DND-41 (cell line): ENCODE measurements around the gene RNASEL.

Source experiments
- ATAC-seq: fragments of 200-7000 bp; cut with Tn5 transposase; 3 replicates; pipeline ENCODE4 v1.9.1; 2021; ENCODE audit warnings: low read depth; ENCODE audit not compliant: insufficient read depth
- DNase-seq: peaks from one replicate; pipeline ENCODE4 v3.0.0-alpha.2; 2020
- H2AFZ ChIP-seq: 2 replicates; pipeline ENCODE4 v1.6.0; 2012; ENCODE audit warnings: low read depth, low read length
- H3K27ac ChIP-seq: 2 replicates; pipeline ENCODE4 v1.5.1; 2012; ENCODE audit warnings: low read length, inconsistent platforms
- H3K27me3 ChIP-seq: fragments of 200-600 bp; sonication (generic); 2 replicates; pipeline ENCODE4 v1.6.0; 2012; ENCODE audit warnings: low read length, mild to moderate bottlenecking, inconsistent platforms; ENCODE audit not compliant: insufficient read depth, poor library complexity
- H3K36me3 ChIP-seq: 2 replicates; pipeline ENCODE4 v1.5.1; 2012; ENCODE audit warnings: low read length, inconsistent platforms; ENCODE audit not compliant: insufficient read depth
- H3K4me1 ChIP-seq: 2 replicates; pipeline ENCODE4 v1.5.1; 2012; ENCODE audit warnings: mild to moderate bottlenecking, low read length; ENCODE audit not compliant: insufficient read depth
- H3K4me2 ChIP-seq: 2 replicates; pipeline ENCODE4 v1.6.0; 2012; ENCODE audit warnings: mild to moderate bottlenecking, moderate library complexity, low read length, inconsistent platforms; ENCODE audit not compliant: insufficient read depth
- H3K4me3 ChIP-seq, 2 experiments: fragments of 200-600 bp in 1 of 2; shearing (Covaris generic) in 1 of 2; 2 replicates each; pipeline ENCODE4 v1.5.1; 2012 to 2016; ENCODE audit warnings: inconsistent platforms in 2 of 2, low read length in 2 of 2, mild to moderate bottlenecking in 2 of 2, low read depth in 1 of 2, moderate library complexity in 1 of 2
- H3K79me2 ChIP-seq: 2 replicates; pipeline ENCODE4 v1.6.0; 2012; ENCODE audit warnings: low read length, inconsistent platforms; ENCODE audit not compliant: insufficient read depth
- H3K9ac ChIP-seq: 2 replicates; pipeline ENCODE4 v1.6.0; 2012; ENCODE audit warnings: low read depth, mild to moderate bottlenecking, inconsistent platforms, low read length, moderate library complexity
- H3K9me3 ChIP-seq: 2 replicates; pipeline ENCODE4 v1.5.1; 2012; ENCODE audit warnings: low read length, moderate library complexity, mild to moderate bottlenecking, inconsistent platforms; ENCODE audit not compliant: insufficient read depth, severe bottlenecking
- H4K20me1 ChIP-seq: 2 replicates; pipeline ENCODE4 v1.6.0; 2012; ENCODE audit warnings: low read length; ENCODE audit not compliant: insufficient read depth
- EZH2 ChIP-seq: IDR thresholded peaks from 3 replicates; pipeline ENCODE4 v1.6.1; 2012; ENCODE audit warnings: borderline replicate concordance, low read depth, mild to moderate bottlenecking, moderate library complexity, low read length, inconsistent platforms; ENCODE audit not compliant: severe bottlenecking
- TF ChIP-seq, protein P1 (sequence below): IDR thresholded peaks from 2 replicates; pipeline ENCODE4 v1.5.1; 2012; ENCODE audit warnings: borderline replicate concordance, low read length, moderate library complexity, mild to moderate bottlenecking; ENCODE audit not compliant: poor library complexity, severe bottlenecking; ENCODE audit errors: extremely low read depth

RNASEL gene

DNA sequence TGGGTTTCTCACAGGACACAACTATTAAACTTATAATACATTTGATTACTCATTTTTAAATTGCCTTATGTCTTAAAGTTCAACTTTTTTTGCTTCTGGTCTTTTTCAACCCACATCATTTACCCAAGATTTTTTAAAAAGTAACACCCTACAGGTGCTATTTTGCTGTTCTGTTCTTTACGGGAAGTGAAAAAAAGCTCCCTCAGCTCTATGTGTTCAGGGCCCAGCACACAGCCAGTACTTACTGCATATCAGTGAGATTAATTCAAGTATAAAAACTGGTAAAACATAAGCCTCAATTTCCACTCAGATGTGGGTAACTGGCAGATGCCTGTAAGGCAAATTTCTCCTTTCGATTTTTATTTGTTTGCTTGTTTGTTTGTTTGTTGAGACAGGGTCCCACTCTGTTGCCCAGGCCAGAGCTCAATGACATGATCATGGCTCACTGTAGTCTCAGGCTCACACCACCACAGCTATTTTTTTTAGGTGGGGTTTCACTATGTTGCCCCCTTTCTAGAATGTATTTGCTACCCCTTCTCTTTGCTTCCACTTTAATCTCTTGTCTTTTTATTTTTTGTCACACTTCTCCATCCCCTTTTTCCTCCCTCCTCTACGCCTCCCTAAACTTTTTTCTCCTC is 20.3 kb downstream of the RNASEL start:
- no peak overlapping the region for H3K27ac ChIP-seq
- no peak for ATAC-seq

DNA sequence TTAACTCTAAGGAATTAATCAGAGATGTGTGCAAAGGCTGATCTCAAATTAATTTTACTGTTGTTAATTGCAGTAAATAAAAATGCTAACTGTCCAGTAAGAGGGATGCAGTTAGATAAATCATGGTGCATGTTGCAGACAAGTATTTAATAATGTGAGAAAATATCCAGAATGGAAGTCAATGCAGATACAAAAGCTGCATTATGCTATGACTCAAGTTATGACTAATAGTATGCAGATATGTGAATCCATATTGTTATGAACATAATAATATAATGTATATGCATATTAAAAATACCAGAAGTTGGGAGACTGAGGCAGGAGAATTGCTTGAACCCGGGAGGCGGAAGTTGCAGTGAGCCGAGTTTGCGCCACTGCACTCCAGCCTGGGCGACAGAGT is 21.4 kb downstream of the RNASEL start:
- Histone ChIP-seq H3K27ac (no peak overlapping the region), H3K9ac (no peak overlapping the region), H3K9me3 (no peaks in the 10 kb centered on the region), H3K36me3 (no peaks in the 10 kb centered on the region), H3K4me2 (no peak overlapping the region), H4K20me1 (no peaks in the 10 kb centered on the region), H3K4me1 (no peaks in the 10 kb centered on the region), H3K79me2 (no peaks in the 10 kb centered on the region), H2AFZ (no peak overlapping the region), H3K4me3 (no peak overlapping the region), H3K27me3 (no peaks in the 10 kb centered on the region)
- ATAC-seq = no peak
- TF ChIP-seq, protein P1, sequence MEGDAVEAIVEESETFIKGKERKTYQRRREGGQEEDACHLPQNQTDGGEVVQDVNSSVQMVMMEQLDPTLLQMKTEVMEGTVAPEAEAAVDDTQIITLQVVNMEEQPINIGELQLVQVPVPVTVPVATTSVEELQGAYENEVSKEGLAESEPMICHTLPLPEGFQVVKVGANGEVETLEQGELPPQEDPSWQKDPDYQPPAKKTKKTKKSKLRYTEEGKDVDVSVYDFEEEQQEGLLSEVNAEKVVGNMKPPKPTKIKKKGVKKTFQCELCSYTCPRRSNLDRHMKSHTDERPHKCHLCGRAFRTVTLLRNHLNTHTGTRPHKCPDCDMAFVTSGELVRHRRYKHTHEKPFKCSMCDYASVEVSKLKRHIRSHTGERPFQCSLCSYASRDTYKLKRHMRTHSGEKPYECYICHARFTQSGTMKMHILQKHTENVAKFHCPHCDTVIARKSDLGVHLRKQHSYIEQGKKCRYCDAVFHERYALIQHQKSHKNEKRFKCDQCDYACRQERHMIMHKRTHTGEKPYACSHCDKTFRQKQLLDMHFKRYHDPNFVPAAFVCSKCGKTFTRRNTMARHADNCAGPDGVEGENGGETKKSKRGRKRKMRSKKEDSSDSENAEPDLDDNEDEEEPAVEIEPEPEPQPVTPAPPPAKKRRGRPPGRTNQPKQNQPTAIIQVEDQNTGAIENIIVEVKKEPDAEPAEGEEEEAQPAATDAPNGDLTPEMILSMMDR = no peak
- TF ChIP-seq EZH2 = no peak
- DNase-seq = no peak

More for the DNA sequence above, 20.3 kb downstream of the RNASEL start:
- H3K9me3 ChIP-seq = no peaks in the 10 kb centered on the region
- TF ChIP-seq EZH2 = no peak
- TF ChIP-seq, protein P1 = no peak
- no peak overlapping the region for H3K4me2 ChIP-seq
- no peaks in the 10 kb centered on the region for H3K27me3 ChIP-seq
- no peaks in the 10 kb centered on the region for H3K36me3 ChIP-seq
- no peak overlapping the region for H3K4me3 ChIP-seq
- no peak overlapping the region for H3K9ac ChIP-seq
- H3K4me1 ChIP-seq = no peaks in the 10 kb centered on the region
- no peaks in the 10 kb centered on the region for H4K20me1 ChIP-seq
- DNase-seq = no peak
- H2AFZ ChIP-seq = no peak overlapping the region
- no peaks in the 10 kb centered on the region for H3K79me2 ChIP-seq

DNA sequence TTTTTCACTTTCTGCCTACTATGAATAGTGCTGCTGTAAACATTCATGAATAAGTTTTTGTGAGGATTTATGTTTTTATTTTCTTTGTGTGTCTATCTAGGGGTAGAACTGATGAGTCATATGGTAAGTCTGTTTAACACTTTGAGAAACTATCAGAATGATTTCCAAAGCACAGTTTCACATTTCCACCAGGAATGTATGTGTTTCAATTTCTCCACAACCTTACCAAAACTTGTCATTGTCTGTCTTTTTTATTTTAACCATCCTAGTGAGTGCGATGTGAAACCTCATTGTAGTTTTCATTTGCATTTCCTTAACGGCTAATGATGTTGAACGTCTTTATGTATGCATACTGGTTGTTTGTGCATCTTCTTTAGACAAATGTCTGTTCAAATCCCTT is 23.5 kb downstream of the RNASEL start:
- DNase-seq (no peak), ATAC-seq (no peak)
- Histone ChIP-seq H3K27ac (no peak overlapping the region), H3K9ac (no peak overlapping the region), H2AFZ (no peak overlapping the region), H3K4me3 (no peak overlapping the region), H3K9me3 (no peaks in the 10 kb centered on the region), H3K27me3 (no peaks in the 10 kb centered on the region), H3K4me2 (no peak overlapping the region), H3K36me3 (no peaks in the 10 kb centered on the region), H3K4me1 (no peaks in the 10 kb centered on the region), H4K20me1 (no peaks in the 10 kb centered on the region), H3K79me2 (no peaks in the 10 kb centered on the region)
- TF ChIP-seq EZH2 = no peak
- TF ChIP-seq, protein P1 = no peak
